ENCODE data around the gene RAB7B.

DNA sequence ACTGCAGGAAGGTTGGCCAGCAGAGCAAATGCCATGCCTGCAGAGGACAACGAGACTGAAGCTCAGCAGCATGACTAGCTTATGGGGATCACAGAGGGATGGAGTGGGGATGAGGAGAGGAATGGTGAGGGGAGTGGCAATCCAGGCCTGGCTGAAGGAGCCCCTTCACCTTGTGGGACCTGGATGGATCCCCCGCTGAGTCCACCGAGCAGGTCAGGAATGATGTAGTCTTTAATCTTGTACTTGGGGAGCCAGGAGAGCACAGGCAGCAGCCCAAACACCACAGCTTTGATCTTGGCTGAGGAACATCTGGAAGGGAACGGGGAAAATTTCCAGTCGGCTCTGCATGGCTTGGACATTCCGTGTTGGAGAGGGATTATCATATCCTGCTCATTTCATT, 70.4 kb downstream of the RAB7B start:
- TF ChIP-seq POLR2A (IDR thresholded peaks at IDR 0.05; ENCODE audit: low read length) (no peak), GATA1 (IDR thresholded peaks at IDR 0.05; ENCODE audit: low read depth, low read length) (no peak)
